Measurements from ENCODE around the gene CRYZ.

- TF ChIP-seq, protein P1, sequence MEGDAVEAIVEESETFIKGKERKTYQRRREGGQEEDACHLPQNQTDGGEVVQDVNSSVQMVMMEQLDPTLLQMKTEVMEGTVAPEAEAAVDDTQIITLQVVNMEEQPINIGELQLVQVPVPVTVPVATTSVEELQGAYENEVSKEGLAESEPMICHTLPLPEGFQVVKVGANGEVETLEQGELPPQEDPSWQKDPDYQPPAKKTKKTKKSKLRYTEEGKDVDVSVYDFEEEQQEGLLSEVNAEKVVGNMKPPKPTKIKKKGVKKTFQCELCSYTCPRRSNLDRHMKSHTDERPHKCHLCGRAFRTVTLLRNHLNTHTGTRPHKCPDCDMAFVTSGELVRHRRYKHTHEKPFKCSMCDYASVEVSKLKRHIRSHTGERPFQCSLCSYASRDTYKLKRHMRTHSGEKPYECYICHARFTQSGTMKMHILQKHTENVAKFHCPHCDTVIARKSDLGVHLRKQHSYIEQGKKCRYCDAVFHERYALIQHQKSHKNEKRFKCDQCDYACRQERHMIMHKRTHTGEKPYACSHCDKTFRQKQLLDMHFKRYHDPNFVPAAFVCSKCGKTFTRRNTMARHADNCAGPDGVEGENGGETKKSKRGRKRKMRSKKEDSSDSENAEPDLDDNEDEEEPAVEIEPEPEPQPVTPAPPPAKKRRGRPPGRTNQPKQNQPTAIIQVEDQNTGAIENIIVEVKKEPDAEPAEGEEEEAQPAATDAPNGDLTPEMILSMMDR (conservative IDR thresholded peaks at IDR 0.05; ENCODE audit: low read depth, low read length) = peak; percentile 82
- TF ChIP-seq MXI1 (IDR thresholded peaks at IDR 0.05; ENCODE audit: borderline replicate concordance, low read depth, low read length) = no peak
- no peak for TF ChIP-seq MAFK (IDR thresholded peaks at IDR 0.05; ENCODE audit: low read depth, low read length)
- no peak for TF ChIP-seq RFX5 (IDR thresholded peaks at IDR 0.05; ENCODE audit: low read depth, low read length)
- no peak for TF ChIP-seq POLR2A (IDR thresholded peaks at IDR 0.05; ENCODE audit: low read depth, low read length)
- no peak for TF ChIP-seq MAZ (IDR thresholded peaks at IDR 0.05; ENCODE audit: borderline replicate concordance, low read depth, low read length)
- TF ChIP-seq RAD21 (IDR thresholded peaks at IDR 0.05; ENCODE audit: low read length) = peak; percentile 82
- peak; percentile 94 for TF ChIP-seq CEBPB (IDR thresholded peaks at IDR 0.05; ENCODE audit: low read depth, low read length)
- no peak for TF ChIP-seq NFE2L2 (IDR thresholded peaks at IDR 0.05; ENCODE audit: low read depth, low read length)
- TF ChIP-seq CHD1 (IDR thresholded peaks at IDR 0.05; ENCODE audit: low read depth, low read length) = no peak
Measured at GRCh38 chr1:74689621-74690363, 43.1 kb downstream of the CRYZ start.

All from IMR-90 (cell line).